ENCODE measurements around the gene CYP3A4. TPM values are rescaled to one million over a fixed set of nuclear protein-coding genes. Genes with fewer than 3 reads are reported as not detected.

Gene CYP3A4
- total and polyA plus RNA-seq, 2 of the 13 experiments (the other 11 are each of a cell fraction or from before 2014, with no cell fraction given): 0.11 to 0.24 TPM

GRCh38 chr7:99827040-99827778, 43.2 kb upstream of the CYP3A4 start (continued):
- TF ChIP-seq, protein P1, sequence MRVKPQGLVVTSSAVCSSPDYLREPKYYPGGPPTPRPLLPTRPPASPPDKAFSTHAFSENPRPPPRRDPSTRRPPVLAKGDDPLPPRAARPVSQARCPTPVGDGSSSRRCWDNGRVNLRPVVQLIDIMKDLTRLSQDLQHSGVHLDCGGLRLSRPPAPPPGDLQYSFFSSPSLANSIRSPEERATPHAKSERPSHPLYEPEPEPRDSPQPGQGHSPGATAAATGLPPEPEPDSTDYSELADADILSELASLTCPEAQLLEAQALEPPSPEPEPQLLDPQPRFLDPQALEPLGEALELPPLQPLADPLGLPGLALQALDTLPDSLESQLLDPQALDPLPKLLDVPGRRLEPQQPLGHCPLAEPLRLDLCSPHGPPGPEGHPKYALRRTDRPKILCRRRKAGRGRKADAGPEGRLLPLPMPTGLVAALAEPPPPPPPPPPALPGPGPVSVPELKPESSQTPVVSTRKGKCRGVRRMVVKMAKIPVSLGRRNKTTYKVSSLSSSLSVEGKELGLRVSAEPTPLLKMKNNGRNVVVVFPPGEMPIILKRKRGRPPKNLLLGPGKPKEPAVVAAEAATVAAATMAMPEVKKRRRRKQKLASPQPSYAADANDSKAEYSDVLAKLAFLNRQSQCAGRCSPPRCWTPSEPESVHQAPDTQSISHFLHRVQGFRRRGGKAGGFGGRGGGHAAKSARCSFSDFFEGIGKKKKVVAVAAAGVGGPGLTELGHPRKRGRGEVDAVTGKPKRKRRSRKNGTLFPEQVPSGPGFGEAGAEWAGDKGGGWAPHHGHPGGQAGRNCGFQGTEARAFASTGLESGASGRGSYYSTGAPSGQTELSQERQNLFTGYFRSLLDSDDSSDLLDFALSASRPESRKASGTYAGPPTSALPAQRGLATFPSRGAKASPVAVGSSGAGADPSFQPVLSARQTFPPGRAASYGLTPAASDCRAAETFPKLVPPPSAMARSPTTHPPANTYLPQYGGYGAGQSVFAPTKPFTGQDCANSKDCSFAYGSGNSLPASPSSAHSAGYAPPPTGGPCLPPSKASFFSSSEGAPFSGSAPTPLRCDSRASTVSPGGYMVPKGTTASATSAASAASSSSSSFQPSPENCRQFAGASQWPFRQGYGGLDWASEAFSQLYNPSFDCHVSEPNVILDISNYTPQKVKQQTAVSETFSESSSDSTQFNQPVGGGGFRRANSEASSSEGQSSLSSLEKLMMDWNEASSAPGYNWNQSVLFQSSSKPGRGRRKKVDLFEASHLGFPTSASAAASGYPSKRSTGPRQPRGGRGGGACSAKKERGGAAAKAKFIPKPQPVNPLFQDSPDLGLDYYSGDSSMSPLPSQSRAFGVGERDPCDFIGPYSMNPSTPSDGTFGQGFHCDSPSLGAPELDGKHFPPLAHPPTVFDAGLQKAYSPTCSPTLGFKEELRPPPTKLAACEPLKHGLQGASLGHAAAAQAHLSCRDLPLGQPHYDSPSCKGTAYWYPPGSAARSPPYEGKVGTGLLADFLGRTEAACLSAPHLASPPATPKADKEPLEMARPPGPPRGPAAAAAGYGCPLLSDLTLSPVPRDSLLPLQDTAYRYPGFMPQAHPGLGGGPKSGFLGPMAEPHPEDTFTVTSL (CRISPR knock-in tag; IDR thresholded peaks at IDR 0.05; ENCODE audit: borderline replicate concordance): peak; percentile 87; the same call in 1 of the 2 replicates
- no peak for TF ChIP-seq RBFOX2 (IDR thresholded peaks at IDR 0.05; ENCODE audit: low read depth, low read length)
- TF ChIP-seq AKAP8 (CRISPR knock-in tag; IDR thresholded peaks at IDR 0.05): no peak
- no peak for TF ChIP-seq ZNF839 (CRISPR knock-in tag; IDR thresholded peaks at IDR 0.05; ENCODE audit: borderline replicate concordance)
- 0 out of 2 replicates have a peak, but pooled peaks have one; percentile 36 for TF ChIP-seq ZNF777 (CRISPR knock-in tag; IDR thresholded peaks at IDR 0.05)
- TF ChIP-seq CREB1 (IDR thresholded peaks at IDR 0.05): no peak
- peak; percentile 62 for TF ChIP-seq CREB1 (CRISPR knock-in tag; IDR thresholded peaks at IDR 0.05)
- TF ChIP-seq ZNF124 (CRISPR knock-in tag; IDR thresholded peaks at IDR 0.05): peak; percentile 76; the same call in 1 of the 2 replicates
- TF ChIP-seq KLF15 (CRISPR knock-in tag; IDR thresholded peaks at IDR 0.05; ENCODE audit: borderline replicate concordance): no peak
- no peak; the same call in 1 of the 2 replicates for TF ChIP-seq ZBTB7B (CRISPR knock-in tag; IDR thresholded peaks at IDR 0.05)
- TF ChIP-seq, protein P2, sequence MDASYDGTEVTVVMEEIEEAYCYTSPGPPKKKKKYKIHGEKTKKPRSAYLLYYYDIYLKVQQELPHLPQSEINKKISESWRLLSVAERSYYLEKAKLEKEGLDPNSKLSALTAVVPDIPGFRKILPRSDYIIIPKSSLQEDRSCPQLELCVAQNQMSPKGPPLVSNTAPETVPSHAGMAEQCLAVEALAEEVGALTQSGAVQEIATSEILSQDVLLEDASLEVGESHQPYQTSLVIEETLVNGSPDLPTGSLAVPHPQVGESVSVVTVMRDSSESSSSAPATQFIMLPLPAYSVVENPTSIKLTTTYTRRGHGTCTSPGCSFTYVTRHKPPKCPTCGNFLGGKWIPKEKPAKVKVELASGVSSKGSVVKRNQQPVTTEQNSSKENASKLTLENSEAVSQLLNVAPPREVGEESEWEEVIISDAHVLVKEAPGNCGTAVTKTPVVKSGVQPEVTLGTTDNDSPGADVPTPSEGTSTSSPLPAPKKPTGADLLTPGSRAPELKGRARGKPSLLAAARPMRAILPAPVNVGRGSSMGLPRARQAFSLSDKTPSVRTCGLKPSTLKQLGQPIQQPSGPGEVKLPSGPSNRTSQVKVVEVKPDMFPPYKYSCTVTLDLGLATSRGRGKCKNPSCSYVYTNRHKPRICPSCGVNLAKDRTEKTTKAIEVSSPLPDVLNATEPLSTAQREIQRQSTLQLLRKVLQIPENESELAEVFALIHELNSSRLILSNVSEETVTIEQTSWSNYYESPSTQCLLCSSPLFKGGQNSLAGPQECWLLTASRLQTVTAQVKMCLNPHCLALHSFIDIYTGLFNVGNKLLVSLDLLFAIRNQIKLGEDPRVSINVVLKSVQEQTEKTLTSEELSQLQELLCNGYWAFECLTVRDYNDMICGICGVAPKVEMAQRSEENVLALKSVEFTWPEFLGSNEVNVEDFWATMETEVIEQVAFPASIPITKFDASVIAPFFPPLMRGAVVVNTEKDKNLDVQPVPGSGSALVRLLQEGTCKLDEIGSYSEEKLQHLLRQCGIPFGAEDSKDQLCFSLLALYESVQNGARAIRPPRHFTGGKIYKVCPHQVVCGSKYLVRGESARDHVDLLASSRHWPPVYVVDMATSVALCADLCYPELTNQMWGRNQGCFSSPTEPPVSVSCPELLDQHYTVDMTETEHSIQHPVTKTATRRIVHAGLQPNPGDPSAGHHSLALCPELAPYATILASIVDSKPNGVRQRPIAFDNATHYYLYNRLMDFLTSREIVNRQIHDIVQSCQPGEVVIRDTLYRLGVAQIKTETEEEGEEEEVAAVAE (CRISPR knock-in tag; IDR thresholded peaks at IDR 0.05; ENCODE audit: borderline replicate concordance): no peak
- no peak for TF ChIP-seq ZNF598 (CRISPR knock-in tag; IDR thresholded peaks at IDR 0.05; ENCODE audit: borderline replicate concordance)
- TF ChIP-seq NCOA1 (CRISPR knock-in tag; IDR thresholded peaks at IDR 0.05): peak; percentile 90
- TF ChIP-seq SMC3 (IDR thresholded peaks at IDR 0.05; ENCODE audit: low read length): peak; percentile 6; the same call in 1 of the 2 replicates
- TF ChIP-seq NFIC (IDR thresholded peaks at IDR 0.05; ENCODE audit: low read length): peak; percentile 99
- no peak for TF ChIP-seq FOXA1 (IDR thresholded peaks at IDR 0.05)
- TF ChIP-seq FOXA1 (CRISPR knock-in tag; IDR thresholded peaks at IDR 0.05): peak; percentile 83
- TF ChIP-seq, protein P3, sequence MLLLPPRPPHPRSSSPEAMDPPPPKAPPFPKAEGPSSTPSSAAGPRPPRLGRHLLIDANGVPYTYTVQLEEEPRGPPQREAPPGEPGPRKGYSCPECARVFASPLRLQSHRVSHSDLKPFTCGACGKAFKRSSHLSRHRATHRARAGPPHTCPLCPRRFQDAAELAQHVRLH (CRISPR knock-in tag; IDR thresholded peaks at IDR 0.05; ENCODE audit: borderline replicate concordance, low read depth): no peak
- TF ChIP-seq FOXA3 (CRISPR knock-in tag; IDR thresholded peaks at IDR 0.05): peak; percentile 96
- 0 out of 2 replicates have a peak, but pooled peaks have one; percentile 42 for TF ChIP-seq ZSCAN31 (CRISPR knock-in tag; IDR thresholded peaks at IDR 0.05; ENCODE audit: low read depth)
- TF ChIP-seq ZC3H13 (CRISPR knock-in tag; IDR thresholded peaks at IDR 0.05): no peak
- no peak for TF ChIP-seq ATRX (CRISPR knock-in tag; IDR thresholded peaks at IDR 0.05; ENCODE audit: borderline replicate concordance)

Data from HepG2 (cell line).